ENCODE results near the gene MISP3. TPM values are rescaled to one million over a fixed set of nuclear protein-coding genes. Genes with fewer than 3 reads are reported as not detected.

The MISP3 gene
- total and polyA plus RNA-seq, 11 donors, result 3.5 to 28.7 (median 5.7) TPM

GRCh38 chr19:14055396-14055795 lies 17.2 kb upstream of the MISP3 start:
- intact Hi-C loops (cut with DNase I), result loop anchor here in 1 of 10 donors (10.0 kb wide), 1 partner anchor 171 kb away; no protein-coding TSS in a partner anchor
- peaks cover 0 to 9% (median 0%) of the 10 kb centered on the region in 12 donors for H3K9me3 ChIP-seq

GRCh38 chr19:14056069-14056666 lies 16.4 kb upstream of the MISP3 start:
- Histone ChIP-seq H3K9me3 (peaks cover 0 to 9% (median 0%) of the 10 kb centered on the region in 12 donors), H3K4me3 (no peak overlapping the region), H3K36me3 (peaks cover 0 to 10% (median 0%) of the 10 kb centered on the region in 9 donors), H3K27ac (no peak overlapping the region), H3K4me1 (peaks cover 0 to 18% (median 2%) of the 10 kb centered on the region in 12 donors), H3K27me3 (peaks cover 5 to 31% (median 28%) of the 10 kb centered on the region in 9 donors)
- intact Hi-C loops (cut with DNase I), result loop anchor here in 1 of 10 donors (10.0 kb wide), 1 partner anchor 171 kb away; no protein-coding TSS in a partner anchor
- no peak for ATAC-seq
- 89 to 96% (median 95%) methylated on average over 7 to 10 of the region's 10 CpGs for WGBS, 4 donors
- no peak for DNase-seq
- TF ChIP-seq CTCF (IDR thresholded peaks at IDR 0.05), result no peak
- TF ChIP-seq POLR2A (IDR thresholded peaks at IDR 0.05), result no peak

More at GRCh38 chr19:14055396-14055795, 17.2 kb upstream of the MISP3 start:
- 88 to 92% (median 91%) methylated on average over 3 of the region's 3 CpGs for WGBS, 4 donors
- ATAC-seq, result no peak
- H3K36me3 ChIP-seq, result peaks cover 0 to 18% (median 0%) of the 10 kb centered on the region in 9 donors
- no peak for TF ChIP-seq POLR2A (IDR thresholded peaks at IDR 0.05)
- no peak for TF ChIP-seq CTCF (IDR thresholded peaks at IDR 0.05)
- no peak for DNase-seq
- H3K27ac ChIP-seq, result no peak overlapping the region
- peaks cover 0 to 18% (median 2%) of the 10 kb centered on the region in 12 donors for H3K4me1 ChIP-seq
- peaks cover 5 to 27% (median 20%) of the 10 kb centered on the region in 9 donors for H3K27me3 ChIP-seq
- no peak overlapping the region for H3K4me3 ChIP-seq

- Histone ChIP-seq H3K4me1 (peaks cover 0 to 18% (median 2%) of the 10 kb centered on the region in 12 donors), H3K27ac (no peak overlapping the region), H3K4me3 (peak overlapping the region in 10 of 12 donors; percentile 28 to 54 (median 44)), H3K27me3 (peaks cover 5 to 34% (median 28%) of the 10 kb centered on the region in 9 donors), H3K36me3 (peaks cover 0 to 9% (median 0%) of the 10 kb centered on the region in 9 donors), H3K9me3 (peaks cover 0 to 9% (median 0%) of the 10 kb centered on the region in 12 donors)
- no peak for DNase-seq
- TF ChIP-seq POLR2A (IDR thresholded peaks at IDR 0.05) (no peak), CTCF (IDR thresholded peaks at IDR 0.05) (no peak)
- 23 to 35% (median 26%) methylated on average over 16 to 19 of the region's 19 CpGs for WGBS, 4 donors
- intact Hi-C loops (cut with DNase I), result loop anchor here in 1 of 10 donors (10.0 kb wide), 1 partner anchor 172 kb away; no protein-coding TSS in a partner anchor
- ATAC-seq, result no peak
Measured at GRCh38 chr19:14056741-14057356, 15.7 kb upstream of the MISP3 start.

Data from heart left ventricle (tissue), 16 donors.